MM.1S (cell line): ENCODE results near the gene MYRIP.

Experiments used
- DNase-seq: peaks from one replicate; pipeline ENCODE4 v3.0.0-alpha.2; 2015
- H2AFZ ChIP-seq: fragments of 300-600 bp; sonication (generic); 2 replicates; pipeline ENCODE4 v1.6.0; 2016; ENCODE audit warnings: antibody characterized with exemption, low read length
- H3F3A ChIP-seq: fragments of 300-600 bp; sonication (generic); 2 replicates; pipeline ENCODE4 v1.6.1; 2016; ENCODE audit warnings: mild to moderate bottlenecking, antibody characterized with exemption, low read length, moderate library complexity, mixed read lengths; ENCODE audit not compliant: insufficient read depth
- H3K27ac ChIP-seq: fragments of 300-600 bp; sonication (generic); 2 replicates; pipeline ENCODE4 v1.5.1; 2016; ENCODE audit warnings: mild to moderate bottlenecking, low read length
- H3K27me3 ChIP-seq: fragments of 300-600 bp; sonication (generic); replicated peaks from 2 replicates; pipeline ENCODE4 v1.6.0; 2016; ENCODE audit warnings: low read length; ENCODE audit not compliant: insufficient read depth
- H3K36me3 ChIP-seq: fragments of 300-600 bp; sonication (generic); replicated peaks from 2 replicates; pipeline ENCODE4 v1.6.1; 2016; ENCODE audit warnings: mild to moderate bottlenecking, low read length, mixed read lengths; ENCODE audit not compliant: insufficient read depth
- H3K4me1 ChIP-seq: fragments of 300-600 bp; sonication (generic); 2 replicates; pipeline ENCODE4 v1.6.1; 2016; ENCODE audit warnings: low read length, mixed read lengths
- H3K4me2 ChIP-seq: fragments of 300-600 bp; sonication (generic); 2 replicates; pipeline ENCODE4 v1.6.0; 2016; ENCODE audit warnings: low read depth, low read length
- H3K4me3 ChIP-seq: fragments of 300-600 bp; sonication (generic); 2 replicates; pipeline ENCODE4 v1.5.1; 2016; ENCODE audit warnings: low read length, mixed read lengths
- H3K79me2 ChIP-seq: fragments of 300-600 bp; sonication (generic); 2 replicates; pipeline ENCODE4 v1.6.1; 2016; ENCODE audit warnings: mixed run types, low read length, mixed read lengths
- H3K9ac ChIP-seq: fragments of 300-600 bp; sonication (generic); 2 replicates; pipeline ENCODE4 v1.6.1; 2016; ENCODE audit warnings: low read length, mixed read lengths
- H3K9me2 ChIP-seq: fragments of 300-600 bp; sonication (generic); replicated peaks from 2 replicates; pipeline ENCODE4 v1.6.1; 2016; ENCODE audit warnings: mild to moderate bottlenecking, low read length, mixed read lengths; ENCODE audit not compliant: insufficient read depth
- H3K9me3 ChIP-seq: fragments of 300-600 bp; sonication (generic); replicated peaks from 2 replicates; pipeline ENCODE4 v1.6.1; 2016; ENCODE audit warnings: mild to moderate bottlenecking, low read length, mixed read lengths; ENCODE audit not compliant: insufficient read depth
- H4K20me1 ChIP-seq: fragments of 300-600 bp; sonication (generic); 2 replicates; pipeline ENCODE4 v1.6.1; 2016; ENCODE audit warnings: mild to moderate bottlenecking, low read length, moderate library complexity, mixed read lengths; ENCODE audit not compliant: insufficient read depth
- EZH2 ChIP-seq: fragments of 300-600 bp; sonication (generic); optimal IDR thresholded peaks from 2 replicates; pipeline ENCODE3; 2017; ENCODE audit warnings: low read depth, mild to moderate bottlenecking, antibody characterized with exemption, low read length, mixed read lengths
- EZH2phosphoT487 ChIP-seq: fragments of 300-600 bp; sonication (generic); IDR thresholded peaks from 2 replicates; pipeline ENCODE4 v1.6.1; 2018; ENCODE audit warnings: antibody characterized with exemption, low read length
- TF ChIP-seq, protein P1 (sequence below): fragments of 300-600 bp; sonication (generic); IDR thresholded peaks from 2 replicates; pipeline ENCODE4 v1.5.1; 2016; ENCODE audit warnings: antibody characterized with exemption, low read length, mixed read lengths

MYRIP gene

DNA sequence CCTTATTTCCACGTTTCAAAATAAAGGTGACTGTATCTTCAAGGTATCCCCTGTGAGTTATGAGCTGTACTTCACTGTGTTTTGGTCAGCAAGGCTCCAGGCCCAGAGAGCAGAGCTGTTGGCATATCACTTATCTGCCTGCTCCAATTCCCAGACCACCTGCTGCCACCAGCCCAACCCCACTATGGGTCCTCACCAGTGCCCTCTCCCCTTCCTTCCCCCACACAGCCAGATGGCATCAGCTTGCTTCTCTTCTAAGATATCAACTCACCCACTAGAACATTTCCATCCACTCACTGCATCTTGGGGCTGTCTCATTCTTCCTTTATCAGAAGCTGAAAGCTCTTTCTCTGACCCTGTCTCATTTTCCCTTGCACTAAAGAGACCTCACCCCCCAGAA, 363.2 kb downstream of the MYRIP start:
- no peak for DNase-seq
- Histone ChIP-seq H3K4me3 (no peak overlapping the region), H2AFZ (no peak overlapping the region), H3K9ac (no peak overlapping the region), H3K9me3 (no peaks in the 10 kb centered on the region), H3K79me2 (no peaks in the 10 kb centered on the region), H3K27ac (no peak overlapping the region), H3K9me2 (no peaks in the 10 kb centered on the region), H3K4me2 (no peak overlapping the region), H3F3A (peaks cover 5% of the 10 kb centered on the region; the same call in 1 of the 2 replicates), H4K20me1 (no peaks in the 10 kb centered on the region), H3K27me3 (peaks cover 62% of the 10 kb centered on the region), H3K36me3 (no peaks in the 10 kb centered on the region), H3K4me1 (peaks cover 12% of the 10 kb centered on the region)
- TF ChIP-seq EZH2phosphoT487 (no peak), EZH2 (no peak)
- TF ChIP-seq, protein P1, sequence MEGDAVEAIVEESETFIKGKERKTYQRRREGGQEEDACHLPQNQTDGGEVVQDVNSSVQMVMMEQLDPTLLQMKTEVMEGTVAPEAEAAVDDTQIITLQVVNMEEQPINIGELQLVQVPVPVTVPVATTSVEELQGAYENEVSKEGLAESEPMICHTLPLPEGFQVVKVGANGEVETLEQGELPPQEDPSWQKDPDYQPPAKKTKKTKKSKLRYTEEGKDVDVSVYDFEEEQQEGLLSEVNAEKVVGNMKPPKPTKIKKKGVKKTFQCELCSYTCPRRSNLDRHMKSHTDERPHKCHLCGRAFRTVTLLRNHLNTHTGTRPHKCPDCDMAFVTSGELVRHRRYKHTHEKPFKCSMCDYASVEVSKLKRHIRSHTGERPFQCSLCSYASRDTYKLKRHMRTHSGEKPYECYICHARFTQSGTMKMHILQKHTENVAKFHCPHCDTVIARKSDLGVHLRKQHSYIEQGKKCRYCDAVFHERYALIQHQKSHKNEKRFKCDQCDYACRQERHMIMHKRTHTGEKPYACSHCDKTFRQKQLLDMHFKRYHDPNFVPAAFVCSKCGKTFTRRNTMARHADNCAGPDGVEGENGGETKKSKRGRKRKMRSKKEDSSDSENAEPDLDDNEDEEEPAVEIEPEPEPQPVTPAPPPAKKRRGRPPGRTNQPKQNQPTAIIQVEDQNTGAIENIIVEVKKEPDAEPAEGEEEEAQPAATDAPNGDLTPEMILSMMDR: no peak

DNA sequence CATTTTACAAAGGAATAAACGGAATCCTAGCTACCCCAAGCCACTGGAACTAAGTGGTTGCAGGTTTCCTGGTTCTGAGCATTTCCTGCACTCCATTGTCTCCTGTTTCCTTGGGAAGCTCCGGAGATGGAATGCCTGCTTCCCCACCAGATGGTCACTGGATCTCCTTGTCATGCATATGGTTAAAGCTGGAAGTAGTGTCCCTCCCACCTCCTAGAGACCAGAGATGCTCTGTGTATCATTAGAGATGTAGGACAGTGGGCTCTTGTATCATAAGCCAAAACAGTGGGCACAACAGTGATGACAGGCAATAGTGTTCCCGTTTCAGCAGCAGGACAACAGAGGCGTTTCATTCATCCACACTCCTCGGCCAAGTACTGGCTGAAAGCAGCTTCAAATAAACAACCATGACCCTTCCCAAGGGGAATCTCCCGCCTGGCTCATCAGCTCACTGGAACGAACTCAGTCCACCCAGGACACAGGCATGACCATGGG, 363.9 kb downstream of the MYRIP start:
- H3K9me2 ChIP-seq: no peaks in the 10 kb centered on the region
- H3K9ac ChIP-seq: no peak overlapping the region
- no peaks in the 10 kb centered on the region for H3K9me3 ChIP-seq
- H3K27ac ChIP-seq: no peak overlapping the region
- H3K4me2 ChIP-seq: no peak overlapping the region
- no peaks in the 10 kb centered on the region for H3K79me2 ChIP-seq
- no peaks in the 10 kb centered on the region for H3K36me3 ChIP-seq
- H3K27me3 ChIP-seq: peaks cover 63% of the 10 kb centered on the region
- peaks cover 5% of the 10 kb centered on the region; the same call in 1 of the 2 replicates for H3F3A ChIP-seq
- H2AFZ ChIP-seq: no peak overlapping the region
- TF ChIP-seq EZH2: no peak
- TF ChIP-seq EZH2phosphoT487: no peak
- TF ChIP-seq, protein P1: no peak
- no peak for DNase-seq
- peaks cover 12% of the 10 kb centered on the region for H3K4me1 ChIP-seq
- no peaks in the 10 kb centered on the region for H4K20me1 ChIP-seq
- no peak overlapping the region for H3K4me3 ChIP-seq

DNA sequence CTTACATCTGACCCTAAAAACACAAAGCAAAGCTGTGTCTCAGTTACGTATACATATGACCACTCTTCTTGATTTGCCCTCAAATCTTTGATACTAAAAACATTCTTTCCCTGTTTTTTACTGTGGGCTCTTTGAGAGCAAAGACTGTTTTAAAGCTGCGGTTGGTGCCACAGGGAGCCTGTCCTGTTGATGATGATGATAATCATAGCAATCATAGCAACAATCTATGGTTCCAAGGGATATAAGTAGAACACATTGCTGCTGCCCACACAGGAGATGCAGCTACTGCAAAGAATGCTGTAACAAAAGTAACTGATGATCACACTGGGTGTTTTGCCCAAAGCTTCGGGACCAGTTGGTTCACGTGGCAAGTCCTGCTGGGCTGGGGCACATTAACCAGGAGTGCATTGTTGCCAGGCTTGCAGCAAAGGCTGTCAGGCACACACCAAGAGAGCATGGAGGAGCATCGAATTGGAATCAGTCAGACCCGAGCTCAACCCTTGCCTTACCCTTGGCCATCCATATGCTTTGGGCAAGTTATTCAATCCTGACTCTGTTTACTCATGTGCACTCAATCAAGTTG, 368.7 kb downstream of the MYRIP start:
- no peak overlapping the region for H3K27ac ChIP-seq
- H3K27me3 ChIP-seq: peaks cover 71% of the 10 kb centered on the region
- no peak overlapping the region for H3K4me3 ChIP-seq
- no peaks in the 10 kb centered on the region for H3K9me2 ChIP-seq
- H3K4me2 ChIP-seq: no peak overlapping the region
- H3K9me3 ChIP-seq: no peaks in the 10 kb centered on the region
- H3K4me1 ChIP-seq: no peaks in the 10 kb centered on the region
- no peaks in the 10 kb centered on the region for H3K36me3 ChIP-seq
- H3K79me2 ChIP-seq: no peaks in the 10 kb centered on the region
- no peak for DNase-seq
- no peak overlapping the region for H3K9ac ChIP-seq
- H3F3A ChIP-seq: no peaks in the 10 kb centered on the region
- H4K20me1 ChIP-seq: no peaks in the 10 kb centered on the region
- no peak overlapping the region for H2AFZ ChIP-seq
- TF ChIP-seq, protein P1: no peak
- TF ChIP-seq EZH2: no peak
- no peak for TF ChIP-seq EZH2phosphoT487
